ENCODE measurements around the gene DCAF8.

The DCAF8 gene

GRCh38 chr1:160204526-160205241, 57.7 kb downstream of the DCAF8 start:
- no peak for DNase-seq (ENCODE audit: low read depth, low spot score)
- Histone ChIP-seq H3K4me1 (ENCODE audit: control insufficient read depth, insufficient read depth, low read length) (peaks cover 8% of the 10 kb centered on the region; the same call in 1 of the 2 replicates), H3K36me3 (ENCODE audit: control insufficient read depth, insufficient read depth, low read length) (no peaks in the 10 kb centered on the region), H3K27ac (ENCODE audit: low read length) (no peak overlapping the region), H3K9me3 (ENCODE audit: control insufficient read depth, insufficient read depth, low read length) (no peaks in the 10 kb centered on the region), H3K4me3 (ENCODE audit: low read length) (peak overlapping the region; percentile 20; the same call in 1 of the 2 replicates), H3K27me3 (ENCODE audit: control insufficient read depth, insufficient read depth, low read length) (no peaks in the 10 kb centered on the region)
- no CpG with 5 or more reads among the region's 7 CpGs for WGBS (ENCODE audit: insufficient coverage, insufficient read length)

DNA sequence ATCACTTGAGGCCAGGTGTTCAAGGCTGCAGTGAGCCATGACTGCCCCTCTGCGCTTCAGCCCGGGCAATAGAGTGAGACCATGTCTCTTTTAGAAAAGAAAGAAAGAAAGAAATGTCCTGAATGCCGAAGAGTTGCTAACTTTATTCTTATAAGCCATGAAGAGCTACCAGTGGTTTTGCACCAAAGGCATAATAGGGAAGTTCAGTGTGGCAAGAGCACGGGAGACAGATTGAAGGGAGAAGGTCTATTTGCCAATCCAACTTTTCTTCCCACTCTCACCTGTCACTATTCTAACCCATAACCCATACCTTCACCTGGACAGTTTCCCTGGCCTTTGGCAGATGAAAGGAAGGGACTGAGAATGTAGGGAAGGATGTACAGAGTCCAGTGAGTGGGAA, 61.6 kb downstream of the DCAF8 start:
- no peak for DNase-seq (ENCODE audit: low read depth, low spot score)
- no peak overlapping the region for H3K4me3 ChIP-seq (ENCODE audit: low read length)
- no peaks in the 10 kb centered on the region for H3K36me3 ChIP-seq (ENCODE audit: control insufficient read depth, insufficient read depth, low read length)
- no peaks in the 10 kb centered on the region for H3K9me3 ChIP-seq (ENCODE audit: control insufficient read depth, insufficient read depth, low read length)
- H3K27me3 ChIP-seq (ENCODE audit: control insufficient read depth, insufficient read depth, low read length), result no peaks in the 10 kb centered on the region
- H3K27ac ChIP-seq (ENCODE audit: low read length), result no peak overlapping the region
- H3K4me1 ChIP-seq (ENCODE audit: control insufficient read depth, insufficient read depth, low read length), result peaks cover 2% of the 10 kb centered on the region; the same call in 1 of the 2 replicates
- no CpG with 5 or more reads among the region's 4 CpGs for whole genome bisulfite sequencing (ENCODE audit: insufficient coverage, insufficient read length)

- Histone ChIP-seq H3K36me3 (ENCODE audit: control insufficient read depth, insufficient read depth, low read length) (no peaks in the 10 kb centered on the region), H3K4me3 (ENCODE audit: low read length) (no peak overlapping the region), H3K4me1 (ENCODE audit: control insufficient read depth, insufficient read depth, low read length) (peaks cover 10% of the 10 kb centered on the region; the same call in 1 of the 2 replicates), H3K9me3 (ENCODE audit: control insufficient read depth, insufficient read depth, low read length) (no peaks in the 10 kb centered on the region), H3K27me3 (ENCODE audit: control insufficient read depth, insufficient read depth, low read length) (no peaks in the 10 kb centered on the region), H3K27ac (ENCODE audit: low read length) (no peak overlapping the region)
- no peak for DNase-seq (ENCODE audit: low read depth, low spot score)
- WGBS (ENCODE audit: insufficient coverage, insufficient read length), result no CpG with 5 or more reads among the region's 4 CpGs
Observed at GRCh38 chr1:160197231-160197630, 65.1 kb downstream of the DCAF8 start.

GRCh38 chr1:160196143-160196542, 66.2 kb downstream of the DCAF8 start:
- Histone ChIP-seq H3K4me3 (ENCODE audit: low read length) (no peak overlapping the region), H3K4me1 (ENCODE audit: control insufficient read depth, insufficient read depth, low read length) (peaks cover 11% of the 10 kb centered on the region; the same call in 1 of the 2 replicates), H3K27ac (ENCODE audit: low read length) (no peak overlapping the region), H3K36me3 (ENCODE audit: control insufficient read depth, insufficient read depth, low read length) (no peaks in the 10 kb centered on the region), H3K9me3 (ENCODE audit: control insufficient read depth, insufficient read depth, low read length) (no peaks in the 10 kb centered on the region), H3K27me3 (ENCODE audit: control insufficient read depth, insufficient read depth, low read length) (no peaks in the 10 kb centered on the region)
- DNase-seq (ENCODE audit: low read depth, low spot score), result no peak
- no CpG with 5 or more reads among the region's 4 CpGs for WGBS (ENCODE audit: insufficient coverage, insufficient read length)

- WGBS (ENCODE audit: insufficient coverage, insufficient read length), result no CpG with 5 or more reads among the region's 2 CpGs
- DNase-seq (ENCODE audit: low read depth, low spot score), result no peak
- Histone ChIP-seq H3K4me3 (ENCODE audit: low read length) (no peak overlapping the region), H3K36me3 (ENCODE audit: control insufficient read depth, insufficient read depth, low read length) (no peaks in the 10 kb centered on the region), H3K9me3 (ENCODE audit: control insufficient read depth, insufficient read depth, low read length) (no peaks in the 10 kb centered on the region), H3K4me1 (ENCODE audit: control insufficient read depth, insufficient read depth, low read length) (peaks cover 13% of the 10 kb centered on the region; the same call in 1 of the 2 replicates), H3K27ac (ENCODE audit: low read length) (no peak overlapping the region), H3K27me3 (ENCODE audit: control insufficient read depth, insufficient read depth, low read length) (no peaks in the 10 kb centered on the region)
Observed at GRCh38 chr1:160194737-160195059, 67.7 kb downstream of the DCAF8 start.

DNA sequence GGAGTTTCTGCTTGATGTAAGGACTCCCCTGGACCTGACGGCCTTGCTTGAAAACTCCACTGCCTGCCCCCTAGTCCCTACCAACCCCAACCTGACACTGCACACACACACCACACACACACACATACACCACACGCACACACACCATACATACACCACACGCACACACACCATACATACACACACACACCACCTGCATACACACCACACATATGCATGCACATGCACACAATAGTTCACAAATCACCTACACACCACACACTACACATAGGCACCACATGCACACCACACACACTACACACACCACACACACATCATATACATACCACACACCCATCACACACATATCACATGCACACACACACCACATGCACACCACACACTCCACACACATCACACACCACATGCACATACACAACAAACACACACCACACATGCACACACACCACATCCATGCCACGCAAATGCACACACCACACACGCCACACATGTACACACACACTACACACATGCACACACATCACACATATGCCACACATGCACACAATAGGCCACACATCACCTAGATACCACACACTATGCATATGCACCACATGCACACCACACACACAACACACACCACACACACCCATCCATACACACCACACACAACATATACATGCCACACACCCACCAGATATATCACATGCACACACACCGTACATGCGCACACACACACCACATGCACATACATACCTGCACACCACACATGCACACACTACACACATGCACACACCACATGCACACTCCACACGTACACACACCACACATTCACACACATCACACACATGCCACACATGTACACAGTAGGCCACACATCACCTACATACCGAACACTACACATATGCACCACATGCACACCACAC, 68.3 kb downstream of the DCAF8 start:
- Histone ChIP-seq H3K36me3 (ENCODE audit: control insufficient read depth, insufficient read depth, low read length) (no peaks in the 10 kb centered on the region), H3K27ac (ENCODE audit: low read length) (no peak overlapping the region), H3K4me3 (ENCODE audit: low read length) (no peak overlapping the region), H3K9me3 (ENCODE audit: control insufficient read depth, insufficient read depth, low read length) (no peaks in the 10 kb centered on the region), H3K27me3 (ENCODE audit: control insufficient read depth, insufficient read depth, low read length) (no peaks in the 10 kb centered on the region), H3K4me1 (ENCODE audit: control insufficient read depth, insufficient read depth, low read length) (peaks cover 13% of the 10 kb centered on the region; the same call in 1 of the 2 replicates)
- no peak for DNase-seq (ENCODE audit: low read depth, low spot score)
- 100% methylated on average over 3 of the region's 9 CpGs for WGBS (ENCODE audit: insufficient coverage, insufficient read length)

GRCh38 chr1:160193091-160193819, 69.1 kb downstream of the DCAF8 start:
- Histone ChIP-seq H3K4me1 (ENCODE audit: control insufficient read depth, insufficient read depth, low read length) (peaks cover 13% of the 10 kb centered on the region; the same call in 1 of the 2 replicates), H3K4me3 (ENCODE audit: low read length) (no peak overlapping the region), H3K9me3 (ENCODE audit: control insufficient read depth, insufficient read depth, low read length) (no peaks in the 10 kb centered on the region), H3K36me3 (ENCODE audit: control insufficient read depth, insufficient read depth, low read length) (no peaks in the 10 kb centered on the region), H3K27ac (ENCODE audit: low read length) (no peak overlapping the region), H3K27me3 (ENCODE audit: control insufficient read depth, insufficient read depth, low read length) (no peaks in the 10 kb centered on the region)
- WGBS (ENCODE audit: insufficient coverage, insufficient read length), result no CpG with 5 or more reads among the region's 16 CpGs
- DNase-seq (ENCODE audit: low read depth, low spot score), result peak; percentile 93

DNA sequence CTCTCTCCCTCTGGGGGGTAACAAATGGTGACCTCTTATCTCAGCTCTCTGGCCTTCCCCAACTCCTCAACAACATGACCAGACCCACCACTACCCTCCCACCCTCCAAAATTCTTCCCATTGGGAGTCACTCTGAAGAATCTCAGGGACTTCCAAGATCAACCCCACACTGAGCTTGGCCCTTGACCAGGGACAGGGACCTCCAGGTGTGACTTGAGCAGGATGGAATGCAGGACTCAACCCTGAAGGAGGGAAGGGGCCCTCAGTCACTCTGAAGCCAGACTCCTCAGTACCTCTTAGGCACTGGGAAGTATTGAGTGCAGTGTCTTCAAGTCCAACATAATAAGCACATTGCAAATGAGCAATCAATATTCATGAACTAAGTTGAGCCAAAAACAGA, 70.1 kb downstream of the DCAF8 start:
- Histone ChIP-seq H3K9me3 (ENCODE audit: control insufficient read depth, insufficient read depth, low read length) (no peaks in the 10 kb centered on the region), H3K4me3 (ENCODE audit: low read length) (no peak overlapping the region), H3K27ac (ENCODE audit: low read length) (no peak overlapping the region), H3K36me3 (ENCODE audit: control insufficient read depth, insufficient read depth, low read length) (no peaks in the 10 kb centered on the region), H3K27me3 (ENCODE audit: control insufficient read depth, insufficient read depth, low read length) (no peaks in the 10 kb centered on the region), H3K4me1 (ENCODE audit: control insufficient read depth, insufficient read depth, low read length) (peaks cover 13% of the 10 kb centered on the region)
- DNase-seq (ENCODE audit: low read depth, low spot score), result no peak

DNA sequence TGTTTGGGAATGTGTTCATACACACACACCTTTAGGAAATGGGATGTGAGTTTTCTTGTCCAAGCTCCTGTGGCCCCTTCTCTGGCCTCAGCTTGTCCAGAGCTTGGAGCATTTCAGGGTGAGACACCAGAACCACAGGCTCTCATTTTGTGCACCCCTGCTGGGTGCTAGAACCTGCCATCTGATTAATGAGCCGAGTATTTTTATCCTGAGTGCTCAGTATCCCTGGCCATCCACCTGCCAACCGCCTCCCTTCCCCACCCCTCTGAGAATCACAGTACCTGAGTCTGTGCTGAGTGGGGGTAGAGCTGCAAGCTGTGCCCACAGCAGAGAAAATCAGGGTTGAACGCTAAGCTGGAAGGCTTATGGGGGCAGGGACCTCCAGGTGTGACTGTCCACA, 70.6 kb downstream of the DCAF8 start:
- H3K4me1 ChIP-seq (ENCODE audit: control insufficient read depth, insufficient read depth, low read length), result peaks cover 13% of the 10 kb centered on the region
- H3K36me3 ChIP-seq (ENCODE audit: control insufficient read depth, insufficient read depth, low read length), result no peaks in the 10 kb centered on the region
- DNase-seq (ENCODE audit: low read depth, low spot score), result no peak
- no peak overlapping the region for H3K27ac ChIP-seq (ENCODE audit: low read length)
- WGBS (ENCODE audit: insufficient coverage, insufficient read length), result no CpG with 5 or more reads among the region's 3 CpGs
- H3K27me3 ChIP-seq (ENCODE audit: control insufficient read depth, insufficient read depth, low read length), result no peaks in the 10 kb centered on the region
- no peaks in the 10 kb centered on the region for H3K9me3 ChIP-seq (ENCODE audit: control insufficient read depth, insufficient read depth, low read length)
- no peak overlapping the region for H3K4me3 ChIP-seq (ENCODE audit: low read length)

Measured in iPS DF 6.9 (cell line).